Measurements from ENCODE around the gene CNTROB. TPM values are rescaled to one million over a fixed set of nuclear protein-coding genes. Genes with fewer than 3 reads are reported as not detected.

The CNTROB gene
- total RNA-seq, 1 experiment from 2014 or later, result 30.1 TPM

DNA sequence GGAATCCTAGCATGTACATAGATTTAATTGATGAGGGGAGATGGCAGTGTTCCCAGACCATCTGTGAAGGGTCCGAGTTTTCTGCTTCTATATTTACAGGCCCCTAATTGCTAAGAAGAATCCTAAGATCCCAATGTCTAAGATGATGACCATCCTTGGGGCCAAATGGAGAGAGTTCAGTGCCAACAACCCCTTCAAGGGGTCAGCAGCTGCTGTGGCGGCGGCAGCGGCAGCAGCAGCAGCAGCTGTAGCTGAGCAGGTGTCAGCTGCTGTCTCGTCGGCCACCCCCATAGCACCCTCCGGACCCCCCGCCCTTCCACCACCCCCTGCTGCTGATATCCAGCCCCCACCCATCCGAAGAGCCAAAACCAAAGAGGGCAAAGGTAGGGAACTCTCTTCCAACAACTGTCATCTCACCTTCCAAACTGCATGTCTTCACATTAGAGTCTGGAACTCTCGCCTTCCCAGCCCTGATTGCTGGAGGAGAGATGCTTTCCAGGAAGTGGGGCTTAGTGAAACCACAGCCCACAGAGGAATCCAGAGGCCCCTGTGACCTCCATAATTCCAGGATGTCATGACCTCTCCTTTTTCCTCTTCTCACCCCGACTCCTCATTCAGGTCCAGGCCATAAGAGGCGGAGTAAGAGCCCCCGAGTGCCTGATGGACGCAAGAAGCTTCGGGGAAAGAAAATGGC is 38.7 kb upstream of the CNTROB start:
- H3K9ac ChIP-seq (ENCODE audit: extremely low read depth, insufficient read length, low read length), result no peak overlapping the region
- no peak overlapping the region for H3K18ac ChIP-seq (ENCODE audit: insufficient read length, low read depth, low read length)
- H3K56ac ChIP-seq (ENCODE audit: insufficient read length, low read depth, low read length), result no peak overlapping the region
- no peaks in the 10 kb centered on the region for H3K9me3 ChIP-seq (ENCODE audit: control insufficient read depth, low read depth, low read length)
- H3K23me2 ChIP-seq (ENCODE audit: insufficient read length, low read depth, low read length, poor library complexity, severe bottlenecking), result no peaks in the 10 kb centered on the region
- no peak overlapping the region for H2BK5ac ChIP-seq (ENCODE audit: insufficient read length, low read length)
- H3T11ph ChIP-seq (ENCODE audit: low read length), result no peak overlapping the region
- no peaks in the 10 kb centered on the region for H4K20me1 ChIP-seq (ENCODE audit: control insufficient read depth, insufficient read depth, insufficient read length)
- H2BK120ac ChIP-seq (ENCODE audit: low read depth, low read length, poor library complexity, severe bottlenecking), result no peak overlapping the region
- no peaks in the 10 kb centered on the region for H3K79me2 ChIP-seq (ENCODE audit: insufficient read depth, low read length)
- no peaks in the 10 kb centered on the region for H3K27me3 Mint-ChIP-seq (ENCODE audit: low read depth)
- peaks cover 0 to 4% of the 10 kb centered on the region in 2 experiments; a peak in 3 of 4 replicates for H3K4me1 Mint-ChIP-seq
- TF ChIP-seq, protein P1, sequence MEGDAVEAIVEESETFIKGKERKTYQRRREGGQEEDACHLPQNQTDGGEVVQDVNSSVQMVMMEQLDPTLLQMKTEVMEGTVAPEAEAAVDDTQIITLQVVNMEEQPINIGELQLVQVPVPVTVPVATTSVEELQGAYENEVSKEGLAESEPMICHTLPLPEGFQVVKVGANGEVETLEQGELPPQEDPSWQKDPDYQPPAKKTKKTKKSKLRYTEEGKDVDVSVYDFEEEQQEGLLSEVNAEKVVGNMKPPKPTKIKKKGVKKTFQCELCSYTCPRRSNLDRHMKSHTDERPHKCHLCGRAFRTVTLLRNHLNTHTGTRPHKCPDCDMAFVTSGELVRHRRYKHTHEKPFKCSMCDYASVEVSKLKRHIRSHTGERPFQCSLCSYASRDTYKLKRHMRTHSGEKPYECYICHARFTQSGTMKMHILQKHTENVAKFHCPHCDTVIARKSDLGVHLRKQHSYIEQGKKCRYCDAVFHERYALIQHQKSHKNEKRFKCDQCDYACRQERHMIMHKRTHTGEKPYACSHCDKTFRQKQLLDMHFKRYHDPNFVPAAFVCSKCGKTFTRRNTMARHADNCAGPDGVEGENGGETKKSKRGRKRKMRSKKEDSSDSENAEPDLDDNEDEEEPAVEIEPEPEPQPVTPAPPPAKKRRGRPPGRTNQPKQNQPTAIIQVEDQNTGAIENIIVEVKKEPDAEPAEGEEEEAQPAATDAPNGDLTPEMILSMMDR (conservative IDR thresholded peaks at IDR 0.05), result no peak
- H2BK20ac ChIP-seq (ENCODE audit: low read depth, low read length, poor library complexity, severe bottlenecking), result no peak overlapping the region
- H3K23ac ChIP-seq (ENCODE audit: insufficient read length, low read depth, low read length), result no peak overlapping the region
- no peak overlapping the region for H2BK15ac ChIP-seq (ENCODE audit: low read depth, low read length)
- no peak overlapping the region for H3K4me2 ChIP-seq (ENCODE audit: insufficient read depth, insufficient read length, low read length)
- H4K91ac ChIP-seq (ENCODE audit: insufficient read length, low read depth, low read length), result no peak overlapping the region
- H2AFZ ChIP-seq (ENCODE audit: low read length), result no peak overlapping the region
- no peak overlapping the region for H3K4me3 Mint-ChIP-seq
- DNase-seq, result no peak
- no peak overlapping the region for H2BK12ac ChIP-seq (ENCODE audit: insufficient read length, low read depth, low read length)
- no peak overlapping the region for H2AK5ac ChIP-seq (ENCODE audit: insufficient read length, low read length)
- H3K36me3 Mint-ChIP-seq (ENCODE audit: insufficient read depth in 1 of 3, low read depth in 3 of 3), result peaks cover 5 to 56% (median 26%) of the 10 kb centered on the region in 3 experiments; a peak in 6 of 7 replicates
- H3K27ac ChIP-seq (ENCODE audit: insufficient read length, low read depth, low read length), result no peak overlapping the region
- no peaks in the 10 kb centered on the region for H3K27me3 ChIP-seq (ENCODE audit: insufficient read depth, low read length)
- H3K4me1 ChIP-seq (ENCODE audit: insufficient read depth, low read length), result no peaks in the 10 kb centered on the region
- H4K8ac ChIP-seq (replicated peaks; ENCODE audit: insufficient read length, low read depth, low read length), result no peak overlapping the region
- WGBS (ENCODE audit: extremely low coverage, insufficient read length, low lambda C conversion rate), result no CpG with 5 or more reads among the region's 15 CpGs
- H3K27ac Mint-ChIP-seq, result no peak overlapping the region; a peak in 1 of 7 replicates
- no peak overlapping the region for H4K5ac ChIP-seq (ENCODE audit: insufficient read length, low read depth, low read length)
- H3K14ac ChIP-seq (ENCODE audit: insufficient read depth, low read length), result no peak overlapping the region
- no peaks in the 10 kb centered on the region for H3K9me3 Mint-ChIP-seq
- H3K4ac ChIP-seq (ENCODE audit: low read depth, low read length), result no peak overlapping the region
- no peaks in the 10 kb centered on the region for H3K79me1 ChIP-seq (ENCODE audit: insufficient read depth, low read depth, low read length, poor library complexity, severe bottlenecking)

Measured in H9 (cell line).